Activated naive CD8-positive, alpha-beta T cell treated with anti-CD3 and anti-CD28 coated beads for 36 hours (primary cell): ENCODE measurements around the gene LIMS1. TPM values are rescaled to one million over a fixed set of nuclear protein-coding genes. Genes with fewer than 3 reads are reported as not detected.
A peak's percentile ranks its signal among the peaks of the same experiment; 100 is the strongest.
"Not testable (repeated sequence)": the region's sequence is repeated elsewhere in the genome, so short reads cannot be mapped to it uniquely, and the experiment has no call there.

ENCODE experiments used
- DNase-seq: peaks from one replicate; pipeline ENCODE4 v3.0.0; 2021
- H3K27ac Mint-ChIP-seq: one replicate; pipeline ENCODE4 v1.8.0; 2022; ENCODE audit warnings: mild to moderate bottlenecking, moderate library complexity, mixed read lengths
- H3K27me3 Mint-ChIP-seq: one replicate; pipeline ENCODE4 v1.8.0; 2022; ENCODE audit warnings: mild to moderate bottlenecking, mixed read lengths
- H3K36me3 Mint-ChIP-seq: one replicate; pipeline ENCODE4 v1.8.0; 2021; ENCODE audit warnings: mild to moderate bottlenecking, mixed read lengths
- H3K4me1 Mint-ChIP-seq: one replicate; pipeline ENCODE4 v1.8.0; 2021; ENCODE audit warnings: mixed read lengths
- H3K4me3 Mint-ChIP-seq: one replicate; pipeline ENCODE4 v1.8.0; 2022; ENCODE audit warnings: mild to moderate bottlenecking, moderate library complexity, mixed read lengths
- H3K9me3 Mint-ChIP-seq: one replicate; pipeline ENCODE4 v1.8.0; 2022; ENCODE audit warnings: mixed read lengths
- total RNA-seq, 2 experiments: library from RNA; stranded (reverse); gene quantifications; one replicate each; pipeline ENCODE4 v1.2.3, GENCODE V29; 2021

LIMS1 gene
- total RNA-seq, 2 experiments from 2014 or later = 39.6 to 44.9 TPM

GRCh38 chr2:108701806-108702205 lies 167.5 kb downstream of the LIMS1 start:
- no peaks in the 10 kb centered on the region for H3K27me3 Mint-ChIP-seq
- H3K4me3 Mint-ChIP-seq = no peak overlapping the region
- no peak overlapping the region for H3K27ac Mint-ChIP-seq
- no peaks in the 10 kb centered on the region for H3K4me1 Mint-ChIP-seq
- peaks cover 5% of the 10 kb centered on the region for H3K9me3 Mint-ChIP-seq
- DNase-seq = no peak
- no peaks in the 10 kb centered on the region for H3K36me3 Mint-ChIP-seq

- peaks cover 5% of the 10 kb centered on the region for H3K36me3 Mint-ChIP-seq
- H3K27me3 Mint-ChIP-seq = no peaks in the 10 kb centered on the region
- DNase-seq = no peak
- peaks cover 13% of the 10 kb centered on the region for H3K9me3 Mint-ChIP-seq
- H3K4me3 Mint-ChIP-seq = no peak overlapping the region
- H3K4me1 Mint-ChIP-seq = no peaks in the 10 kb centered on the region
- H3K27ac Mint-ChIP-seq = no peak overlapping the region
These were observed 170.6 kb downstream of the LIMS1 start for GRCh38 chr2:108704871-108705270.

GRCh38 chr2:108707300-108707699 lies 173.0 kb downstream of the LIMS1 start:
- Mint-ChIP-seq H3K9me3 (peaks cover 13% of the 10 kb centered on the region), H3K27ac (no peak overlapping the region), H3K4me3 (no peak overlapping the region), H3K4me1 (no peaks in the 10 kb centered on the region), H3K36me3 (peaks cover 5% of the 10 kb centered on the region), H3K27me3 (no peaks in the 10 kb centered on the region)
- DNase-seq = no peak

GRCh38 chr2:108716971-108717370 lies 182.7 kb downstream of the LIMS1 start:
- H3K9me3 Mint-ChIP-seq, H3K36me3 Mint-ChIP-seq, H3K27ac Mint-ChIP-seq, H3K4me3 Mint-ChIP-seq, DNase-seq, H3K4me1 Mint-ChIP-seq, H3K27me3 Mint-ChIP-seq: not testable (repeated sequence)

- Mint-ChIP-seq H3K36me3 (peaks cover 4% of the 10 kb centered on the region), H3K27me3 (no peaks in the 10 kb centered on the region), H3K27ac (peak within 1 kb of the TSS; percentile 99), H3K4me3 (peak within 1 kb of the TSS; percentile 94), H3K9me3 (no peaks in the 10 kb centered on the region), H3K4me1 (peaks cover 14% of the 10 kb centered on the region)
- peak; percentile 96 for DNase-seq
These were observed 185.1 kb downstream of the LIMS1 start, which contains the start of gene RANBP2 for GRCh38 chr2:108719149-108720044. TSS of gene RANBP2 (plus strand) at chr2:108719482. CDS start at chr2:108719607, 125 bp downstream.

- peaks cover 33% of the 10 kb centered on the region for H3K4me1 Mint-ChIP-seq
- H3K27me3 Mint-ChIP-seq, H3K9me3 Mint-ChIP-seq, DNase-seq, H3K4me3 Mint-ChIP-seq: not testable (repeated sequence)
- H3K27ac Mint-ChIP-seq = peak overlapping the region; percentile 59
- H3K36me3 Mint-ChIP-seq = peaks cover 13% of the 10 kb centered on the region
These were observed 191.8 kb downstream of the LIMS1 start for GRCh38 chr2:108726048-108726447.

- peaks cover 17% of the 10 kb centered on the region for H3K36me3 Mint-ChIP-seq
- H3K4me3 Mint-ChIP-seq, H3K27me3 Mint-ChIP-seq, DNase-seq, H3K9me3 Mint-ChIP-seq, H3K4me1 Mint-ChIP-seq: not testable (repeated sequence)
- peak overlapping the region; percentile 5 for H3K27ac Mint-ChIP-seq
These were observed 200.4 kb downstream of the LIMS1 start for GRCh38 chr2:108734656-108735055.

Other genes starting within 250 kb of the LIMS1 start
- gene SULT1C2, start 245.6 kb upstream of the LIMS1 start, total RNA-seq = not detected
- not detected for gene SULT1C4, start 156.5 kb upstream of the LIMS1 start, total RNA-seq
- gene GCC2, start 85.3 kb upstream of the LIMS1 start, total RNA-seq = 10 to 100 TPM; 36.9 to 43.6 TPM
- 10 to 100 TPM; 78.5 to 81.4 TPM for gene RANBP2, start 185.0 kb downstream of the LIMS1 start, total RNA-seq